Liver (tissue), 9 donors: ENCODE data around the gene TAS1R2. TPM values are rescaled to one million over a fixed set of nuclear protein-coding genes. Genes with fewer than 3 reads are reported as not detected.
"Not testable (repeated sequence)": the region's sequence is repeated elsewhere in the genome, so short reads cannot be mapped to it uniquely, and the experiment has no call there.

ENCODE experiments used
- DNase-seq: peaks from one replicate; pipeline ENCODE4 v3.0.0-alpha.2; 2017; ENCODE audit warnings: low spot score
- H3K27ac ChIP-seq, 2 donors: one replicate each; pipeline ENCODE4 v1.7.0; 2013; ENCODE audit warnings: inconsistent platforms in 2 of 2, low read length in 2 of 2, control low read depth in 1 of 2, low read depth in 1 of 2, mild to moderate bottlenecking in 1 of 2
- H3K27me3 ChIP-seq, 4 donors: one replicate each; pipeline versions ENCODE4 v1.6.1 to v1.7.0; 2013; ENCODE audit warnings: low read length in 3 of 4, inconsistent platforms in 1 of 4, mild to moderate bottlenecking in 1 of 4, moderate library complexity in 1 of 4; ENCODE audit not compliant: control insufficient read depth in 4 of 4, insufficient read depth in 4 of 4
- H3K36me3 ChIP-seq, 4 donors: one replicate each; pipeline versions ENCODE4 v1.6.1 to v1.7.0; 2013; ENCODE audit warnings: low read length in 3 of 4, mild to moderate bottlenecking in 3 of 4, low read depth in 1 of 4, moderate library complexity in 1 of 4; ENCODE audit not compliant: control insufficient read depth in 4 of 4, insufficient read depth in 3 of 4
- H3K4me1 ChIP-seq, 4 donors: one replicate each; pipeline versions ENCODE4 v1.6.1 to v1.7.0; 2013; ENCODE audit warnings: low read length in 3 of 4, mild to moderate bottlenecking in 3 of 4, moderate library complexity in 1 of 4; ENCODE audit not compliant: control insufficient read depth in 4 of 4, insufficient read depth in 4 of 4
- H3K4me3 ChIP-seq, 3 donors: one replicate each; pipeline versions ENCODE4 v1.6.1 to v1.7.0; 2013; ENCODE audit warnings: low read length in 3 of 3, control low read depth in 1 of 3, low read depth in 1 of 3, mild to moderate bottlenecking in 1 of 3
- H3K9ac ChIP-seq, 2 donors: one replicate each; pipeline ENCODE4 v1.7.0; 2013; ENCODE audit warnings: low read length in 2 of 2, mild to moderate bottlenecking in 2 of 2, moderate library complexity in 2 of 2, control low read depth in 1 of 2, low read depth in 1 of 2
- H3K9me3 ChIP-seq, 4 donors: one replicate each; pipeline versions ENCODE4 v1.6.1 to v1.7.0; 2013; ENCODE audit warnings: low read length in 3 of 4; ENCODE audit not compliant: control insufficient read depth in 4 of 4
- ATF3 ChIP-seq: IDR thresholded peaks from 2 replicates; pipeline ENCODE4 v1.6.1; 2016; ENCODE audit warnings: antibody characterized with exemption
- CTCF ChIP-seq: fragments of 150-350 bp; IDR thresholded peaks from 2 replicates; pipeline ENCODE4 v1.5.1; 2017; ENCODE audit warnings: improper control_type of control experiment, low read depth, low read length; ENCODE audit not compliant: missing input control
- EGR1 ChIP-seq, 2 donors: IDR thresholded peaks; 2 replicates each; pipeline ENCODE4 v1.6.1; 2016 to 2018; ENCODE audit warnings: antibody characterized with exemption in 2 of 2, low read depth in 2 of 2
- FOXA1 ChIP-seq: IDR thresholded peaks from 2 replicates; pipeline ENCODE4 v1.6.1; 2016; ENCODE audit warnings: antibody characterized with exemption
- FOXA2 ChIP-seq: IDR thresholded peaks from 2 replicates; pipeline ENCODE4 v1.6.1; 2016; ENCODE audit warnings: antibody characterized with exemption
- GABPA ChIP-seq, 2 donors: IDR thresholded peaks in 1 of 2; conservative IDR thresholded peaks in 1 of 2; 2 replicates each; pipeline ENCODE4 v1.6.1; 2016; ENCODE audit warnings: antibody characterized with exemption in 2 of 2, mild to moderate bottlenecking in 1 of 2, moderate library complexity in 1 of 2
- HNF4A ChIP-seq, 2 donors: conservative IDR thresholded peaks; 2 replicates each; pipeline ENCODE4 v1.6.1; 2016; ENCODE audit warnings: antibody characterized with exemption in 2 of 2, mild to moderate bottlenecking in 2 of 2
- HNF4G ChIP-seq: IDR thresholded peaks from 2 replicates; pipeline ENCODE4 v1.6.1; 2016; ENCODE audit warnings: antibody characterized with exemption
- JUND ChIP-seq, 2 donors: IDR thresholded peaks; 2 replicates each; pipeline ENCODE4 v1.6.1; 2016; ENCODE audit warnings: antibody characterized with exemption in 2 of 2
- MAX ChIP-seq: IDR thresholded peaks from 2 replicates; pipeline ENCODE4 v1.6.1; 2016; ENCODE audit warnings: antibody characterized with exemption
- NR2F2 ChIP-seq: IDR thresholded peaks from 2 replicates; pipeline ENCODE4 v1.6.1; 2016; ENCODE audit warnings: antibody characterized with exemption
- RAD21 ChIP-seq, 2 donors: IDR thresholded peaks; 2 replicates each; pipeline ENCODE4 v1.6.1; 2016; ENCODE audit warnings: antibody characterized with exemption in 2 of 2, mild to moderate bottlenecking in 2 of 2
- REST ChIP-seq: IDR thresholded peaks from 2 replicates; pipeline ENCODE4 v1.6.1; 2016; ENCODE audit warnings: antibody characterized with exemption, mild to moderate bottlenecking
- RXRA ChIP-seq, 2 donors: IDR thresholded peaks; 2 replicates each; pipeline ENCODE4 v1.6.1; 2017 to 2018; ENCODE audit warnings: antibody characterized with exemption in 2 of 2, mild to moderate bottlenecking in 1 of 2
- SP1 ChIP-seq: IDR thresholded peaks from 2 replicates; pipeline ENCODE4 v1.6.1; 2018; ENCODE audit warnings: antibody characterized with exemption, mild to moderate bottlenecking
- TAF1 ChIP-seq: conservative IDR thresholded peaks from 2 replicates; pipeline ENCODE4 v1.6.1; 2016; ENCODE audit warnings: antibody characterized with exemption, mild to moderate bottlenecking
- ZBTB33 ChIP-seq: IDR thresholded peaks from 2 replicates; pipeline ENCODE4 v1.6.1; 2016; ENCODE audit warnings: antibody characterized with exemption
- WGBS: extraction: QIAGEN DNeasy Blood & Tissue Kit; methylation state at CpG from one replicate; pipeline ENCODE4 v1.1.7; 2013; 5-methylcytosine and 5-hydroxymethylcytosine counted together
- polyA plus RNA-seq, 2 donors: library from polyadenylated mRNA; stranded (reverse) in 1 of 2; unstranded in 1 of 2; fragments of 200-250 nt in 1 of 2; fragments of >200 nt in 1 of 2; fragmentation: Nextera tagmentation in 1 of 2; extraction: Ambion mirVana in 1 of 2; gene quantifications; one replicate each; pipeline versions ENCODE4 v1.2.1 to v1.2.3, GENCODE V29; 2013 to 2015
- total RNA-seq, 2 donors: library from RNA; depleted of rRNA; stranded (reverse); fragments of >200 nt; gene quantifications; one replicate each; pipeline ENCODE4 v1.2.3, GENCODE V29; 2014
- donor health status: healthy.
- donor health status: healthy.
- donor health status: healthy.
- donor health status: healthy.
- donor health status: healthy.

The TAS1R2 gene
- total and polyA plus RNA-seq, 4 donors: not detected

- no peak for TF ChIP-seq RXRA (IDR thresholded peaks at IDR 0.05)
- peak; percentile 64 to 82 for TF ChIP-seq HNF4A (conservative IDR thresholded peaks at IDR 0.05)
- H3K9ac ChIP-seq: no peak overlapping the region
- no peak for DNase-seq
- WGBS: 82% methylated on average over 8 of the region's 8 CpGs
- no peak overlapping the region for H3K4me3 ChIP-seq
- H3K4me1 ChIP-seq: peaks cover 0 to 17% (median 2%) of the 10 kb centered on the region in 4 donors
- no peak overlapping the region for H3K27ac ChIP-seq
- H3K9me3 ChIP-seq: no peaks in the 10 kb centered on the region
- no peaks in the 10 kb centered on the region for H3K27me3 ChIP-seq
- H3K36me3 ChIP-seq: peaks cover 1 to 47% (median 28%) of the 10 kb centered on the region in 4 donors
Measured at GRCh38 chr1:18872071-18872611, 12.7 kb upstream of the TAS1R2 start.

- Histone ChIP-seq H3K27ac (no peak overlapping the region), H3K4me1 (peaks cover 0 to 17% (median 2%) of the 10 kb centered on the region in 4 donors), H3K9ac (no peak overlapping the region), H3K9me3 (no peaks in the 10 kb centered on the region), H3K4me3 (no peak overlapping the region), H3K36me3 (peaks cover 0 to 41% (median 26%) of the 10 kb centered on the region in 4 donors), H3K27me3 (no peaks in the 10 kb centered on the region)
- TF ChIP-seq FOXA1 (no peak), HNF4G (no peak), JUND (IDR thresholded peaks at IDR 0.05) (no peak), ATF3 (no peak), SP1 (no peak), CTCF (no peak), FOXA2 (no peak), EGR1 (IDR thresholded peaks at IDR 0.05; ENCODE audit: low read depth in 2 of 2) (no peak), TAF1 (no peak), ZBTB33 (no peak)
- DNase-seq: no peak
- 78% methylated on average over 7 of the region's 7 CpGs for WGBS
Measured at GRCh38 chr1:18871401-18872070, 12.1 kb upstream of the TAS1R2 start.

GRCh38 chr1:18870957-18871356, 11.5 kb upstream of the TAS1R2 start:
- Histone ChIP-seq H3K4me1 (peaks cover 0 to 17% (median 2%) of the 10 kb centered on the region in 4 donors), H3K36me3 (peaks cover 0 to 35% (median 22%) of the 10 kb centered on the region in 4 donors), H3K9me3 (no peaks in the 10 kb centered on the region), H3K4me3 (no peak overlapping the region), H3K9ac (no peak overlapping the region), H3K27me3 (no peaks in the 10 kb centered on the region), H3K27ac (no peak overlapping the region)
- no peak for DNase-seq
- TF ChIP-seq RAD21 (IDR thresholded peaks at IDR 0.05) (no peak), JUND (IDR thresholded peaks at IDR 0.05) (no peak), GABPA (IDR thresholded peaks at IDR 0.05 in 1 of 2, conservative IDR thresholded peaks at IDR 0.05 in 1 of 2) (no peak), HNF4A (conservative IDR thresholded peaks at IDR 0.05) (no peak), FOXA1 (no peak), REST (no peak), EGR1 (IDR thresholded peaks at IDR 0.05; ENCODE audit: low read depth in 2 of 2) (no peak), RXRA (IDR thresholded peaks at IDR 0.05) (no peak), MAX (no peak), HNF4G (no peak), NR2F2 (no peak)
- 86% methylated on average over 10 of the region's 10 CpGs for WGBS

GRCh38 chr1:18870595-18870865, 11.1 kb upstream of the TAS1R2 start:
- H3K27ac ChIP-seq: not testable (repeated sequence)
- WGBS: 50% methylated on average over 3 of the region's 3 CpGs

More at GRCh38 chr1:18870595-18870865, 11.1 kb upstream of the TAS1R2 start:
- H3K36me3 ChIP-seq: peaks cover 0 to 31% (median 20%) of the 10 kb centered on the region in 4 donors
- H3K9ac ChIP-seq, H3K9me3 ChIP-seq, H3K4me3 ChIP-seq, DNase-seq, H3K27me3 ChIP-seq: not testable (repeated sequence)
- H3K4me1 ChIP-seq: peaks cover 0 to 17% (median 2%) of the 10 kb centered on the region in 4 donors
